BJ (cell line): Measurements from ENCODE around the gene FAAP20. TPM values are rescaled to one million over a fixed set of nuclear protein-coding genes. Genes with fewer than 3 reads are reported as not detected.

ENCODE experiments used
- CTCF ChIA-PET: fragments of 350-600 bp; formaldehyde crosslinking; extraction: SDS; loops from one replicate; lab custom pipeline; 2021; ENCODE audit warnings: antibody characterized with exemption, inconsistent platforms; lab: Yijun Ruan, JAX
- POLR2A ChIA-PET: fragments of 300-600 bp; sonication (Branson Sonifier 250); formaldehyde crosslinking; extraction: SDS; loops from one replicate; lab custom pipeline; 2021; ENCODE audit warnings: antibody characterized with exemption; lab: Charles Lee
- DNase-seq: peaks from one replicate; pipeline ENCODE4 v3.0.0-alpha.2; 2011; ENCODE audit warnings: low read depth
- H3K27me3 ChIP-seq: 2 replicates; pipeline ENCODE4 v1.6.0; 2011; ENCODE audit warnings: low read length; ENCODE audit not compliant: control insufficient read depth, insufficient read depth
- H3K36me3 ChIP-seq: 2 replicates; pipeline ENCODE4 v1.5.1; 2011; ENCODE audit warnings: low read length; ENCODE audit not compliant: control insufficient read depth, insufficient read depth
- H3K4me3 ChIP-seq: 2 replicates; pipeline ENCODE4 v1.5.1; 2011; ENCODE audit warnings: low read depth, mild to moderate bottlenecking, control low read depth, low read length
- CTCF ChIP-seq: IDR thresholded peaks from 2 replicates; pipeline ENCODE4 v1.5.1; 2011; ENCODE audit warnings: low read depth, mild to moderate bottlenecking, control low read depth, inconsistent platforms, low read length, moderate library complexity; ENCODE audit not compliant: insufficient read depth
- polyA plus RNA-seq: library from polyadenylated mRNA; depleted of rRNA; stranded (reverse); fragments of >200 nt; gene quantifications from 2 replicates; pipeline ENCODE4 v1.2.3, GENCODE V29; 2011

FAAP20 gene
- polyA plus RNA-seq, 1 experiment, result 18.7 TPM

GRCh38 chr1:2154022-2154421 lies 40.5 kb downstream of the FAAP20 start:
- TF ChIP-seq CTCF, result no peak
- ChIA-PET POLR2A (no interaction called here), CTCF (interaction anchor here (1.7 to 2.7 kb wide), 2 partner anchors 14 to 20 kb away, joined by 8 to 22 read pairs; no protein-coding TSS in a partner anchor)
- Histone ChIP-seq H3K4me3 (no peak overlapping the region), H3K36me3 (no peaks in the 10 kb centered on the region), H3K27me3 (no peaks in the 10 kb centered on the region)
- no peak for DNase-seq

GRCh38 chr1:2152954-2153353 lies 41.6 kb downstream of the FAAP20 start:
- TF ChIP-seq CTCF, result no peak
- POLR2A ChIA-PET, result no interaction called here
- CTCF ChIA-PET, result interaction anchor here (2.7 kb wide), 1 partner anchor 13 kb away, joined by 22 read pairs; no protein-coding TSS in a partner anchor
- no peak overlapping the region for H3K4me3 ChIP-seq
- no peaks in the 10 kb centered on the region for H3K27me3 ChIP-seq
- no peak for DNase-seq
- H3K36me3 ChIP-seq, result no peaks in the 10 kb centered on the region

GRCh38 chr1:2151911-2152310 lies 42.7 kb downstream of the FAAP20 start:
- Histone ChIP-seq H3K27me3 (no peaks in the 10 kb centered on the region), H3K4me3 (no peak overlapping the region), H3K36me3 (no peaks in the 10 kb centered on the region)
- POLR2A ChIA-PET, result no interaction called here
- DNase-seq, result no peak
- CTCF ChIA-PET, result interaction anchor here (0.9 to 4.2 kb wide), 3 partner anchors 8 to 23 kb away, joined by 3 to 26 read pairs (median 24); no protein-coding TSS in a partner anchor
- TF ChIP-seq CTCF, result no peak

- no peak overlapping the region for H3K4me3 ChIP-seq
- no peaks in the 10 kb centered on the region for H3K36me3 ChIP-seq
- DNase-seq, result no peak
- ChIA-PET POLR2A (no interaction called here), CTCF (interaction anchor here (0.6 to 4.2 kb wide), 5 partner anchors 9 to 190 kb away, joined by 3 to 26 read pairs (median 3); no protein-coding TSS in a partner anchor)
- H3K27me3 ChIP-seq, result no peaks in the 10 kb centered on the region; the same call in 1 of the 2 replicates
- no peak for TF ChIP-seq CTCF
Observed at GRCh38 chr1:2151252-2151651, 43.3 kb downstream of the FAAP20 start.

- no peak overlapping the region for H3K4me3 ChIP-seq
- TF ChIP-seq CTCF, result no peak
- POLR2A ChIA-PET, result no interaction called here
- H3K27me3 ChIP-seq, result no peaks in the 10 kb centered on the region; the same call in 1 of the 2 replicates
- CTCF ChIA-PET, result interaction anchor here (0.6 to 4.2 kb wide), 5 partner anchors 9 to 189 kb away, joined by 3 to 26 read pairs (median 3); no protein-coding TSS in a partner anchor
- no peaks in the 10 kb centered on the region for H3K36me3 ChIP-seq
- no peak for DNase-seq
Observed at GRCh38 chr1:2150801-2151200, 43.8 kb downstream of the FAAP20 start.
